Neural cell (in vitro differentiated cells): Measurements from ENCODE around the gene SAMD15. TPM values are rescaled to one million over a fixed set of nuclear protein-coding genes. Genes with fewer than 3 reads are reported as not detected.

ENCODE experiments used
- H2AFZ ChIP-seq: fragments of 200-600, 300-800 bp; sonication (generic), shearing (Covaris generic); 2 replicates; pipeline ENCODE4 v1.6.0; 2014; ENCODE audit warnings: low read depth, mild to moderate bottlenecking, antibody characterized with exemption, low read length, moderate library complexity
- H3F3A ChIP-seq: fragments of 200-600 bp; shearing (Covaris generic); 2 replicates; pipeline ENCODE4 v1.6.1; 2016; ENCODE audit warnings: mild to moderate bottlenecking, moderate library complexity, mixed read lengths, antibody characterized with exemption, low read length; ENCODE audit not compliant: insufficient read depth, poor library complexity, severe bottlenecking
- H3K27ac ChIP-seq: fragments of 200-600, 300-800 bp; sonication (generic), shearing (Covaris generic); 2 replicates; pipeline ENCODE4 v1.5.1; 2014; ENCODE audit warnings: mild to moderate bottlenecking, low read length, moderate library complexity
- H3K27me3 ChIP-seq: fragments of 300-800, 200-600 bp; sonication (generic), shearing (Covaris generic); 2 replicates; pipeline ENCODE4 v1.6.0; 2014; ENCODE audit warnings: mild to moderate bottlenecking, low read depth, low read length, moderate library complexity; ENCODE audit not compliant: insufficient read depth
- H3K36me3 ChIP-seq: fragments of 300-800, 200-600 bp; sonication (generic), shearing (Covaris generic); 2 replicates; pipeline ENCODE4 v1.5.1; 2014; ENCODE audit warnings: mild to moderate bottlenecking, antibody characterized with exemption, low read length, moderate library complexity; ENCODE audit not compliant: insufficient read depth
- H3K4me2 ChIP-seq: fragments of 300-800, 200-600 bp; sonication (generic), shearing (Covaris generic); 2 replicates; pipeline ENCODE4 v1.6.0; 2014; ENCODE audit warnings: mild to moderate bottlenecking, low read length
- H3K4me3 ChIP-seq: fragments of 300-800, 200-600 bp; sonication (generic), shearing (Covaris generic); 2 replicates; pipeline ENCODE4 v1.5.1; 2014; ENCODE audit warnings: mild to moderate bottlenecking, low read length, moderate library complexity
- H3K79me2 ChIP-seq: fragments of 200-600 bp; shearing (Covaris generic); replicated peaks from 2 replicates; pipeline ENCODE4 v1.6.0; 2014; ENCODE audit warnings: mild to moderate bottlenecking, low read length, moderate library complexity; ENCODE audit not compliant: insufficient read depth
- H3K9ac ChIP-seq: fragments of 300-800, 200-600 bp; sonication (generic), shearing (Covaris generic); 2 replicates; pipeline ENCODE4 v1.6.1; 2016; ENCODE audit warnings: mild to moderate bottlenecking, low read length, mixed read lengths
- H3K9me2 ChIP-seq: fragments of 200-600 bp; shearing (Covaris generic); 2 replicates; pipeline ENCODE4 v1.6.1; 2016; ENCODE audit warnings: mild to moderate bottlenecking, low read length, mixed read lengths; ENCODE audit not compliant: insufficient read depth
- H3K9me3 ChIP-seq: fragments of 200-600, 300-800 bp; sonication (generic), shearing (Covaris generic); 2 replicates; pipeline ENCODE4 v1.6.1; 2016; ENCODE audit warnings: mild to moderate bottlenecking, mixed run types, low read length, moderate library complexity, mixed read lengths
- H4K20me1 ChIP-seq: fragments of 200-600 bp; shearing (Covaris generic); 2 replicates; pipeline ENCODE4 v1.6.1; 2016; ENCODE audit warnings: mild to moderate bottlenecking, mixed run types; ENCODE audit not compliant: insufficient read depth
- CTCF ChIP-seq: fragments of 450-650 bp; IDR thresholded peaks from 2 replicates; pipeline ENCODE4 v1.5.1; 2014; ENCODE audit warnings: antibody characterized with exemption, mild to moderate bottlenecking, moderate library complexity; ENCODE audit not compliant: poor library complexity, severe bottlenecking
- EP300 ChIP-seq: fragments of 450-650 bp; conservative IDR thresholded peaks from 2 replicates; pipeline ENCODE4 v1.6.1; 2014; ENCODE audit warnings: antibody characterized with exemption, mild to moderate bottlenecking, moderate library complexity; ENCODE audit not compliant: poor library complexity, severe bottlenecking
- EZH2 ChIP-seq: fragments of 200-600, 300-800 bp; shearing (Covaris generic), sonication (generic); IDR thresholded peaks from 2 replicates; pipeline ENCODE4 v1.6.1; 2014; ENCODE audit warnings: antibody characterized with exemption, low read length, borderline replicate concordance, mild to moderate bottlenecking; ENCODE audit not compliant: insufficient read depth, poor library complexity, severe bottlenecking
- MXI1 ChIP-seq: fragments of 450-650 bp; conservative IDR thresholded peaks from 2 replicates; pipeline ENCODE4 v1.6.1; 2014; ENCODE audit warnings: antibody characterized with exemption, mild to moderate bottlenecking; ENCODE audit not compliant: poor library complexity, severe bottlenecking
- POLR2AphosphoS5 ChIP-seq: IDR thresholded peaks from 2 replicates; pipeline ENCODE4 v1.6.1; 2012
- RAD21 ChIP-seq: fragments of 450-650 bp; conservative IDR thresholded peaks from 2 replicates; pipeline ENCODE4 v1.6.1; 2014; ENCODE audit warnings: antibody characterized with exemption, mild to moderate bottlenecking, moderate library complexity
- SMC3 ChIP-seq: fragments of 450-650 bp; conservative IDR thresholded peaks from 2 replicates; pipeline ENCODE4 v1.6.1; 2014; ENCODE audit warnings: antibody characterized with exemption, mild to moderate bottlenecking, moderate library complexity; ENCODE audit not compliant: poor library complexity
- TAF1 ChIP-seq: IDR thresholded peaks from 2 replicates; pipeline ENCODE4 v1.6.1; 2012; ENCODE audit warnings: low read depth
- polyA plus RNA-seq: library from polyadenylated mRNA; depleted of rRNA; stranded (reverse); fragments of >200 nt; gene quantifications from 2 replicates; pipeline ENCODE4 v1.2.3, GENCODE V29; 2014
- TF ChIP-seq, protein P1 (sequence below): IDR thresholded peaks from 2 replicates; pipeline ENCODE4 v1.6.1; 2012; ENCODE audit warnings: borderline replicate concordance

Gene SAMD15
- polyA plus RNA-seq, 1 donor from 2014 or later = 2.8 TPM

- H3K4me3 ChIP-seq = no peak overlapping the region
- no peaks in the 10 kb centered on the region for H3K9me2 ChIP-seq
- H3F3A ChIP-seq = no peaks in the 10 kb centered on the region
- H3K27ac ChIP-seq = no peak overlapping the region
- no peaks in the 10 kb centered on the region for H4K20me1 ChIP-seq
- H3K79me2 ChIP-seq = peaks cover 6% of the 10 kb centered on the region
- H3K9me3 ChIP-seq = no peaks in the 10 kb centered on the region
- H3K4me2 ChIP-seq = no peak overlapping the region
- no peak for TF ChIP-seq TAF1
- TF ChIP-seq, protein P1, sequence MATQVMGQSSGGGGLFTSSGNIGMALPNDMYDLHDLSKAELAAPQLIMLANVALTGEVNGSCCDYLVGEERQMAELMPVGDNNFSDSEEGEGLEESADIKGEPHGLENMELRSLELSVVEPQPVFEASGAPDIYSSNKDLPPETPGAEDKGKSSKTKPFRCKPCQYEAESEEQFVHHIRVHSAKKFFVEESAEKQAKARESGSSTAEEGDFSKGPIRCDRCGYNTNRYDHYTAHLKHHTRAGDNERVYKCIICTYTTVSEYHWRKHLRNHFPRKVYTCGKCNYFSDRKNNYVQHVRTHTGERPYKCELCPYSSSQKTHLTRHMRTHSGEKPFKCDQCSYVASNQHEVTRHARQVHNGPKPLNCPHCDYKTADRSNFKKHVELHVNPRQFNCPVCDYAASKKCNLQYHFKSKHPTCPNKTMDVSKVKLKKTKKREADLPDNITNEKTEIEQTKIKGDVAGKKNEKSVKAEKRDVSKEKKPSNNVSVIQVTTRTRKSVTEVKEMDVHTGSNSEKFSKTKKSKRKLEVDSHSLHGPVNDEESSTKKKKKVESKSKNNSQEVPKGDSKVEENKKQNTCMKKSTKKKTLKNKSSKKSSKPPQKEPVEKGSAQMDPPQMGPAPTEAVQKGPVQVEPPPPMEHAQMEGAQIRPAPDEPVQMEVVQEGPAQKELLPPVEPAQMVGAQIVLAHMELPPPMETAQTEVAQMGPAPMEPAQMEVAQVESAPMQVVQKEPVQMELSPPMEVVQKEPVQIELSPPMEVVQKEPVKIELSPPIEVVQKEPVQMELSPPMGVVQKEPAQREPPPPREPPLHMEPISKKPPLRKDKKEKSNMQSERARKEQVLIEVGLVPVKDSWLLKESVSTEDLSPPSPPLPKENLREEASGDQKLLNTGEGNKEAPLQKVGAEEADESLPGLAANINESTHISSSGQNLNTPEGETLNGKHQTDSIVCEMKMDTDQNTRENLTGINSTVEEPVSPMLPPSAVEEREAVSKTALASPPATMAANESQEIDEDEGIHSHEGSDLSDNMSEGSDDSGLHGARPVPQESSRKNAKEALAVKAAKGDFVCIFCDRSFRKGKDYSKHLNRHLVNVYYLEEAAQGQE = no peak
- no peak for TF ChIP-seq SMC3
- TF ChIP-seq EP300 = no peak
- no peak for TF ChIP-seq EZH2
- TF ChIP-seq CTCF = no peak
- no peak for TF ChIP-seq POLR2AphosphoS5
- H3K27me3 ChIP-seq = no peaks in the 10 kb centered on the region
- H2AFZ ChIP-seq = no peak overlapping the region
- H3K36me3 ChIP-seq = no peaks in the 10 kb centered on the region
- no peak overlapping the region for H3K9ac ChIP-seq
These were observed 13.0 kb upstream of the SAMD15 start for GRCh38 chr14:77364146-77364545.

DNA sequence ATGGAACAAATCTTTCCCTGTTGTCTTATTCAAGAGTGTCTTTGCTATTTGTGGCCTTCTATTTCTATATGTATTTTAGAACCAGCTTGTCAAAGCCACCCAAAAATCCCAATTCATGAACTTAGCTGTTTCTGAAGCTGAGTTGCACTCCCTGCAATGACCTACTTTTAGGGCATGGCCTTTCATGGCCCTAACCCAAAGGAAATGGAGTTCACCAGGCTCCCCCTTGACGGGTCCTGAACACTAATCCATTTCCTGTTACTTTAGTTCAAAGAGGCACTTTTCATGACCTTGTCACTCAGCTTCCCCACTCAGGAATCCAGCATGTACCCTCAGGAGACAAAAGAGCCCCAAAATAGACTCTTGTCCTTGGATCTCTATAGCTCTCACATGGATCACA lies 7.9 kb upstream of the SAMD15 start:
- TF ChIP-seq EZH2 = no peak
- TF ChIP-seq CTCF = no peak
- TF ChIP-seq MXI1 = no peak
- TF ChIP-seq, protein P1 = no peak
- TF ChIP-seq TAF1 = no peak
- no peak for TF ChIP-seq POLR2AphosphoS5
- TF ChIP-seq SMC3 = no peak
- no peak for TF ChIP-seq RAD21
- no peak overlapping the region for H2AFZ ChIP-seq
- H3K27ac ChIP-seq = no peak overlapping the region

More for the DNA sequence above, 7.9 kb upstream of the SAMD15 start:
- Histone ChIP-seq H3K9me2 (no peaks in the 10 kb centered on the region), H4K20me1 (no peaks in the 10 kb centered on the region), H3F3A (no peaks in the 10 kb centered on the region), H3K27me3 (no peaks in the 10 kb centered on the region), H3K4me2 (no peak overlapping the region), H3K4me3 (no peak overlapping the region), H3K9ac (no peak overlapping the region), H3K9me3 (no peaks in the 10 kb centered on the region), H3K36me3 (no peaks in the 10 kb centered on the region), H3K79me2 (peaks cover 7% of the 10 kb centered on the region)
